ENCODE data around the gene SLC6A18.

DNA sequence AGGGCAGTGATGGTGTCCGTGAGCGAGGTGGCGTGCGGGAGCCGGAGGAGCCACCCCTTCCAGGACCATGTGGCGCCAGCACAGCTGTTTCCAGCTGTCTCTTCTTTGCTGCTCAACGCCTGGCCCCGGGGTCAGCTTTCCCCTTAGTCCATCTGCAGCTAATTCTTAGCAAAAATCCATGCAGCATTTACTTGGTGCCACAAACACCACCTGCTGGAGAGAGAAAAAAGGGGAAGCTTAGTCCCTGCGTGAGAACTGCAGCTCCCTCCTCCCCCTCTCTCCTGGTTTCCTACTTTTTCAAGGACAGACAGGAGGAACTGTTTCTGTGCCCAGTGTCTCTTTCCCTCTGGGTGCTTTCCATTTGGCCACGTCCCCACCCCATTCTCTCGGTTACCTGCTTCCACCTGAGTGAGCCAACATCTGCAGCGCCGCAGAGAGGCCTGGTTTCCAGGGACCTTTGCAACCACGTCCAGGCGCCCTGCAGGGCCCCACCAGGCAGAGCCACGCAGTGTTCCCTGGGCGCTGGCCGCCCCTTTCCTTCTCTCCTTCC, 20.4 kb upstream of the SLC6A18 start:
- TF ChIP-seq CTCF (conservative IDR thresholded peaks at IDR 0.05 in 1 of 2, IDR thresholded peaks at IDR 0.05 in 1 of 2; ENCODE audit: low read depth in 1 of 2, low read length in 2 of 2) (peak; percentile 23 to 26), EZH2 (IDR thresholded peaks at IDR 0.05; ENCODE audit: low read length, missing control alignments) (no peak)

Data from fibroblast of lung (primary cell).